H1 (cell line): ENCODE data around the gene ELMO1.

Experiments
- BRCA1 ChIP-seq: IDR thresholded peaks from 2 replicates; pipeline ENCODE4 v1.6.1; 2012; ENCODE audit warnings: low read depth, low read length, improper control_type of control experiment
- EP300 ChIP-seq, 2 experiments: IDR thresholded peaks; 1 replicate in 1 of 2; 2 replicates in 1 of 2; pipeline ENCODE4 v1.6.1; 2011 to 2012; ENCODE audit warnings: low read depth in 2 of 2, low read length in 2 of 2, mild to moderate bottlenecking in 2 of 2, borderline replicate concordance in 1 of 2, inconsistent platforms in 1 of 2, moderate library complexity in 1 of 2
- FOSL1 ChIP-seq: IDR thresholded peaks from 2 replicates; pipeline ENCODE4 v1.6.1; 2011; ENCODE audit warnings: mild to moderate bottlenecking, low read depth, low read length, moderate library complexity; ENCODE audit not compliant: insufficient read depth
- GABPA ChIP-seq: IDR thresholded peaks from 2 replicates; pipeline ENCODE4 v1.6.1; 2011; ENCODE audit warnings: mild to moderate bottlenecking, low read length, moderate library complexity, borderline replicate concordance; ENCODE audit not compliant: insufficient read depth
- POLR2A ChIP-seq, 2 experiments: IDR thresholded peaks; 1 replicate in 1 of 2; 2 replicates in 1 of 2; pipeline ENCODE4 v1.6.1; 2011; ENCODE audit warnings: low read depth in 2 of 2, low read length in 2 of 2, mild to moderate bottlenecking in 2 of 2; ENCODE audit errors: control extremely low read depth in 1 of 2
- POLR2AphosphoS5 ChIP-seq: IDR thresholded peaks from 2 replicates; pipeline ENCODE4 v1.6.1; 2011; ENCODE audit warnings: low read depth, low read length
- RNF2 ChIP-seq: fragments of 200-900, 300-1000 bp; sonication (generic); IDR thresholded peaks from 2 replicates; pipeline ENCODE4 v1.7.1; 2016; ENCODE audit warnings: borderline replicate concordance, low read depth, mild to moderate bottlenecking, antibody characterized with exemption, low read length; ENCODE audit not compliant: poor library complexity, severe bottlenecking; ENCODE audit errors: missing control alignments
- SIN3A ChIP-seq, 2 experiments: IDR thresholded peaks in 1 of 2; conservative IDR thresholded peaks in 1 of 2; 2 replicates each; pipeline ENCODE4 v1.6.1; 2011 to 2012; ENCODE audit warnings: low read length in 2 of 2, improper control_type of control experiment in 1 of 2, low read depth in 1 of 2, mild to moderate bottlenecking in 1 of 2
- SRF ChIP-seq: IDR thresholded peaks from 2 replicates; pipeline ENCODE4 v1.6.1; 2011; ENCODE audit warnings: mild to moderate bottlenecking, low read depth, low read length, moderate library complexity
- SUZ12 ChIP-seq: fragments of 200-600 bp; sonication (generic); IDR thresholded peaks from 2 replicates; pipeline ENCODE4 v1.6.1; 2012; ENCODE audit warnings: mild to moderate bottlenecking, inconsistent platforms, low read length, moderate library complexity, mixed read lengths
- USF2 ChIP-seq: IDR thresholded peaks from 2 replicates; pipeline ENCODE4 v1.6.1; 2011; ENCODE audit warnings: low read length, improper control_type of control experiment
- ZNF274 ChIP-seq: IDR thresholded peaks from 2 replicates; pipeline ENCODE4 v1.7.0; 2012; ENCODE audit warnings: low read length, borderline replicate concordance; ENCODE audit errors: extremely low read depth
- TF ChIP-seq, protein P1 (sequence below), 3 experiments: IDR thresholded peaks; 1 replicate in 2 of 3; 2 replicates in 1 of 3; pipeline versions ENCODE4 v1.5.1 to v1.6.1; 2011; ENCODE audit warnings: low read length in 3 of 3, mild to moderate bottlenecking in 3 of 3, inconsistent platforms in 2 of 3, low read depth in 1 of 3, moderate library complexity in 1 of 3; ENCODE audit not compliant: insufficient read depth in 1 of 3; ENCODE audit errors: control extremely low read depth in 1 of 3
- TF ChIP-seq, protein P2 (sequence below): IDR thresholded peaks from 2 replicates; pipeline ENCODE4 v1.6.1; 2011; ENCODE audit warnings: low read depth, mild to moderate bottlenecking, low read length; ENCODE audit not compliant: insufficient read depth

DNA sequence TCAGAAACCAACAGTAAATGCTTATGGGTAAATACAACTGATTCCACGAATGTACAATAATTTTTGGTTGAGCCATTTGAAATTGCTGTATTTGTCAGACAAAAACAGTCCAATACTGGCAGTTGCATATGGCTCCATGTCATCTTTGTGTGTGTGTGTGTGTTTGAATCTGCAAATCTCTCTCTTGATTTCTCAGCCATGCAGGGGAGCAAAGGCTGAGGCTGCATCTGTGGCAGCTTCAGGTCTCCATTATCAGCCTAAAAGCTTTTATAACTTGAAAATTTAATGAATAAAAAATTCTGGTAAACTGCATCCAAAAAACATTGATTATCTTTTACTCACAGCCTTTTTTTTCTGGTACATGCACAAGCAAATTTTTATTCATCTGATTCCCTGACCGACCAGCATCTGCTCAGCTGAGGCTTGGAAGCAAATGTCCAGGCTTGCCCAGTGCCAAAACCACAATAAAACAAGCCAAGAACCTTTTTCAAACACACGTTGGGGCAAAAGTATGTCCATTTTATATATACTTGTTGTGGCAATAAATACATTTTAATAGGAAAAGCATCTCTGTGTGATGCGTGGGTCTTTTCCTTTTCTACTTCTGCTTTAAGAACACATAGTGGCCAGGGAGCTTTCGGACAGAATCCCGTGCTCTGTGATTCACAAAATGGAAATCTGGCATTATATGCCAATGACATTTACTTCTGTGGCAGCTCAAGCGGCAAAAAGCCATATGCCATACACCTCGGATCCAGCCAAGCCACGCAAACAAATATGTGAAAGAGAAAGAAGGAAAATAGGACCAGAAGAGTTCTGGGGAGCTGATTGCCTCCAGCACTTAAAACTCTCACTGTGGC lies 448.8 kb downstream of the ELMO1 start:
- TF ChIP-seq, protein P1, sequence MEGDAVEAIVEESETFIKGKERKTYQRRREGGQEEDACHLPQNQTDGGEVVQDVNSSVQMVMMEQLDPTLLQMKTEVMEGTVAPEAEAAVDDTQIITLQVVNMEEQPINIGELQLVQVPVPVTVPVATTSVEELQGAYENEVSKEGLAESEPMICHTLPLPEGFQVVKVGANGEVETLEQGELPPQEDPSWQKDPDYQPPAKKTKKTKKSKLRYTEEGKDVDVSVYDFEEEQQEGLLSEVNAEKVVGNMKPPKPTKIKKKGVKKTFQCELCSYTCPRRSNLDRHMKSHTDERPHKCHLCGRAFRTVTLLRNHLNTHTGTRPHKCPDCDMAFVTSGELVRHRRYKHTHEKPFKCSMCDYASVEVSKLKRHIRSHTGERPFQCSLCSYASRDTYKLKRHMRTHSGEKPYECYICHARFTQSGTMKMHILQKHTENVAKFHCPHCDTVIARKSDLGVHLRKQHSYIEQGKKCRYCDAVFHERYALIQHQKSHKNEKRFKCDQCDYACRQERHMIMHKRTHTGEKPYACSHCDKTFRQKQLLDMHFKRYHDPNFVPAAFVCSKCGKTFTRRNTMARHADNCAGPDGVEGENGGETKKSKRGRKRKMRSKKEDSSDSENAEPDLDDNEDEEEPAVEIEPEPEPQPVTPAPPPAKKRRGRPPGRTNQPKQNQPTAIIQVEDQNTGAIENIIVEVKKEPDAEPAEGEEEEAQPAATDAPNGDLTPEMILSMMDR (IDR thresholded peaks at IDR 0.05; ENCODE audit: control extremely low read depth in 1 of 3, insufficient read depth in 1 of 3, low read depth in 1 of 3, low read length in 3 of 3): no peak
- TF ChIP-seq, protein P2, sequence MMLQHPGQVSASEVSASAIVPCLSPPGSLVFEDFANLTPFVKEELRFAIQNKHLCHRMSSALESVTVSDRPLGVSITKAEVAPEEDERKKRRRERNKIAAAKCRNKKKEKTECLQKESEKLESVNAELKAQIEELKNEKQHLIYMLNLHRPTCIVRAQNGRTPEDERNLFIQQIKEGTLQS: no peak
- TF ChIP-seq SIN3A (conservative IDR thresholded peaks at IDR 0.05 in 1 of 2, IDR thresholded peaks at IDR 0.05 in 1 of 2; ENCODE audit: low read depth in 1 of 2, low read length in 2 of 2) (no peak), EP300 (IDR thresholded peaks at IDR 0.05; ENCODE audit: borderline replicate concordance in 1 of 2, low read depth in 2 of 2, low read length in 2 of 2) (no peak), ZNF274 (no peak), POLR2AphosphoS5 (no peak), USF2 (no peak), SRF (no peak), GABPA (no peak), SUZ12 (no peak), POLR2A (IDR thresholded peaks at IDR 0.05; ENCODE audit: control extremely low read depth in 1 of 2, low read depth in 2 of 2, low read length in 2 of 2) (no peak), BRCA1 (no peak), FOSL1 (no peak), RNF2 (no peak)
